K562 (cell line): ENCODE data around the gene LMBR1. TPM values are rescaled to one million over a fixed set of nuclear protein-coding genes. Genes with fewer than 3 reads are reported as not detected.

Experiments used
- ADNP ChIP-seq: fragments of 200-800 bp; sonication (Bioruptor generic); IDR thresholded peaks from 2 replicates; pipeline ENCODE4 v1.6.1; 2016; ENCODE audit warnings: missing genetic modification characterization, missing compliant biosample characterization
- ARID3A ChIP-seq: IDR thresholded peaks from 2 replicates; pipeline ENCODE4 v1.6.1; 2012; ENCODE audit warnings: low read depth, low read length, improper control_type of control experiment, borderline replicate concordance
- CTCF ChIP-seq, 3 experiments: IDR thresholded peaks in 2 of 3; conservative IDR thresholded peaks in 1 of 3; 2 replicates each; pipeline ENCODE4 v1.5.1; 2011 to 2012; ENCODE audit warnings: low read length in 3 of 3, mild to moderate bottlenecking in 3 of 3, control low read depth in 2 of 3, improper control_type of control experiment in 1 of 3, inconsistent platforms in 1 of 3, low read depth in 1 of 3, mixed read lengths in 1 of 3, moderate library complexity in 1 of 3; ENCODE audit not compliant: insufficient read depth in 2 of 3
- EP400 ChIP-seq: fragments of 450-650 bp; IDR thresholded peaks from 2 replicates; pipeline ENCODE4 v1.6.1; 2017; ENCODE audit warnings: antibody characterized with exemption, mild to moderate bottlenecking, moderate library complexity
- FOSL1 ChIP-seq: fragments of 200-800 bp; sonication (Bioruptor generic); conservative IDR thresholded peaks from 2 replicates; pipeline ENCODE4 v1.6.1; 2016; ENCODE audit warnings: missing genetic modification characterization, missing compliant biosample characterization
- IFI16 ChIP-seq: fragments of 250-450 bp; sonication (Bioruptor Pico); IDR thresholded peaks from 2 replicates; pipeline ENCODE4 v2.1.2; 2022; ENCODE audit warnings: mild to moderate bottlenecking, inconsistent platforms
- PHF20 ChIP-seq: fragments of 450-650 bp; IDR thresholded peaks from 2 replicates; pipeline ENCODE4 v1.6.1; 2018; ENCODE audit not compliant: partially characterized antibody
- RAD21 ChIP-seq, 2 experiments: fragments of 250-450 bp in 1 of 2; fragments of 450-650 bp in 1 of 2; sonication (Bioruptor Pico) in 1 of 2; formaldehyde crosslinking in 1 of 2; IDR thresholded peaks in 1 of 2; conservative IDR thresholded peaks in 1 of 2; 2 replicates each; pipeline versions ENCODE4 v1.4.0 to v1.8.0; 2020 to 2022; ENCODE audit warnings: mild to moderate bottlenecking in 2 of 2, moderate library complexity in 1 of 2
- RCOR1 ChIP-seq, 2 experiments: IDR thresholded peaks; 2 replicates each; pipeline ENCODE4 v1.6.1; 2012; ENCODE audit warnings: low read depth in 2 of 2, low read length in 2 of 2, borderline replicate concordance in 1 of 2, improper control_type of control experiment in 1 of 2
- SMC3 ChIP-seq: conservative IDR thresholded peaks from 2 replicates; pipeline ENCODE4 v1.6.1; 2011; ENCODE audit warnings: low read depth, low read length, improper control_type of control experiment; ENCODE audit not compliant: insufficient read depth
- polyA plus RNA-seq, 8 experiments: library from polyadenylated mRNA; depleted of rRNA in 4 of 8; stranded (reverse) in 5 of 8; unstranded in 3 of 8; fragments of >200 nt; fragmentation: Nextera tagmentation in 2 of 8; fragmentation: Illumina TruSeq in 1 of 8; extraction: Ambion mirVana in 2 of 8; extraction: Trizol in 1 of 8; gene quantifications; 2 replicates each; pipeline versions ENCODE4 v1.2.1 to v1.2.3, GENCODE V29; 2011 to 2014; ENCODE audit warnings: inconsistent platforms in 1 of 8, missing spikeins in 1 of 8
- total RNA-seq, 7 experiments: library from RNA; depleted of rRNA in 6 of 7; stranded (reverse); fragments of >200 nt in 6 of 7; fragmentation: Illumina TruSeq in 2 of 7; extraction: Trizol in 2 of 7; gene quantifications; 2 replicates each; pipeline versions ENCODE4 v1.2.1 to v1.2.3, GENCODE V29; 2011 to 2021; ENCODE audit warnings: low replicate concordance in 1 of 7

LMBR1 gene
- total and polyA plus RNA-seq, 9 of the 15 experiments (the other 6 are each of a cell fraction or from before 2014, with no cell fraction given), result 7.7 to 90.0 (median 59.9) TPM

- TF ChIP-seq ARID3A (0 out of 2 replicates have a peak, but pooled peaks have one; percentile 37), SMC3 (0 out of 2 replicates have a peak, but pooled peaks have one; percentile 9), CTCF (IDR thresholded peaks at IDR 0.05 in 2 of 3, conservative IDR thresholded peaks at IDR 0.05 in 1 of 3; ENCODE audit: insufficient read depth in 2 of 3, low read depth in 1 of 3, low read length in 3 of 3) (peak; percentile 43 to 73 (median 57)), FOSL1 (tag) (no peak), PHF20 (no peak), RAD21 (CRISPR knock-in tag; conservative IDR thresholded peaks at IDR 0.05 in 1 of 2, IDR thresholded peaks at IDR 0.05 in 1 of 2) (peak in 1 of 2 experiments; percentile 33; a peak in 2 of 4 replicates), EP400 (no peak), RCOR1 (IDR thresholded peaks at IDR 0.05; ENCODE audit: borderline replicate concordance in 1 of 2, low read depth in 2 of 2, low read length in 2 of 2) (no peak), ADNP (tag) (no peak), IFI16 (no peak)
These were observed 72.4 kb downstream of the LMBR1 start (continued) for GRCh38 chr7:156820445-156821063.
